HepG2 (cell line): Measurements from ENCODE around the gene NEK8. TPM values are rescaled to one million over a fixed set of nuclear protein-coding genes. Genes with fewer than 3 reads are reported as not detected.

Experiments
- AGO1 ChIP-seq: fragments of 200-400 bp; formaldehyde crosslinking; IDR thresholded peaks from 2 replicates; pipeline ENCODE4 v1.6.1; 2017; ENCODE audit warnings: mild to moderate bottlenecking, low read depth, low read length, moderate library complexity; ENCODE audit not compliant: poor library complexity, severe bottlenecking
- AKAP8 ChIP-seq: sonication (generic); formaldehyde crosslinking; IDR thresholded peaks from 2 replicates; pipeline ENCODE4 v1.5.1; 2020; ENCODE audit warnings: mild to moderate bottlenecking, missing genetic modification reagents
- ETS1 ChIP-seq: sonication (generic); formaldehyde crosslinking; IDR thresholded peaks from 2 replicates; pipeline ENCODE4 v1.4.0; 2020; ENCODE audit warnings: missing genetic modification reagents
- FLYWCH1 ChIP-seq: sonication (generic); formaldehyde crosslinking; IDR thresholded peaks from 2 replicates; pipeline ENCODE4 v1.8.1; 2023; ENCODE audit warnings: mild to moderate bottlenecking, missing genetic modification reagents
- FOXJ3 ChIP-seq: sonication (generic); formaldehyde crosslinking; IDR thresholded peaks from 2 replicates; pipeline ENCODE4 v1.4.0; 2020; ENCODE audit warnings: missing genetic modification reagents, mild to moderate bottlenecking, borderline replicate concordance
- HNF4G ChIP-seq, 2 experiments: sonication (generic) in 1 of 2; formaldehyde crosslinking in 1 of 2; IDR thresholded peaks; 2 replicates each; pipeline versions ENCODE4 v1.4.0 to v1.6.1; 2011 to 2020; ENCODE audit warnings: borderline replicate concordance in 2 of 2, low read depth in 2 of 2, mild to moderate bottlenecking in 2 of 2, low read length in 1 of 2, missing genetic modification reagents in 1 of 2, moderate library complexity in 1 of 2
- PHF5A ChIP-seq: IDR thresholded peaks from one replicate; pipeline ENCODE4 v1.6.1; 2018; ENCODE audit warnings: low read depth, missing genetic modification reagents; ENCODE audit not compliant: unreplicated experiment
- PHF8 ChIP-seq: sonication (generic); formaldehyde crosslinking; IDR thresholded peaks from 2 replicates; pipeline ENCODE4 v1.5.0; 2020; ENCODE audit warnings: missing genetic modification reagents
- THAP9 ChIP-seq: sonication (generic); formaldehyde crosslinking; IDR thresholded peaks from 2 replicates; pipeline ENCODE4; 2020; ENCODE audit warnings: missing genetic modification reagents, mild to moderate bottlenecking, borderline replicate concordance
- ZNF253 ChIP-seq: sonication (generic); formaldehyde crosslinking; IDR thresholded peaks from 2 replicates; pipeline ENCODE4 v1.8.0; 2022; ENCODE audit warnings: mild to moderate bottlenecking, missing genetic modification reagents, borderline replicate concordance
- ZNF788 ChIP-seq: sonication (generic); formaldehyde crosslinking; IDR thresholded peaks from 2 replicates; pipeline ENCODE4 v1.5.0; 2020; ENCODE audit warnings: mild to moderate bottlenecking, missing genetic modification reagents, borderline replicate concordance
- polyA plus RNA-seq, 8 experiments: library from polyadenylated mRNA; depleted of rRNA in 3 of 8; stranded (reverse) in 7 of 8; unstranded in 1 of 8; fragments of >200 nt; fragmentation: Illumina TruSeq in 4 of 8; extraction: Trizol in 4 of 8; gene quantifications; 2 replicates each; pipeline versions ENCODE4 v1.2.1 to v1.2.3, GENCODE V29; 2011 to 2016; ENCODE audit warnings: low read depth in 4 of 8, missing spikeins in 1 of 8, mixed read lengths in 1 of 8; ENCODE audit not compliant: insufficient read depth in 1 of 8
- total RNA-seq, 5 experiments: library from RNA; depleted of rRNA; stranded (reverse); fragments of >200 nt; fragmentation: Illumina TruSeq; extraction: Trizol; gene quantifications; 2 replicates each; pipeline ENCODE4 v1.2.3, GENCODE V29; 2016; ENCODE audit warnings: low read depth in 1 of 5
- TF ChIP-seq, protein P1 (sequence below): sonication (generic); formaldehyde crosslinking; IDR thresholded peaks from 2 replicates; pipeline ENCODE4 v1.4.0; 2020; ENCODE audit warnings: missing genetic modification reagents
- TF ChIP-seq, protein P2 (sequence below): IDR thresholded peaks from 2 replicates; pipeline ENCODE4 v1.6.1; 2016; ENCODE audit warnings: missing genetic modification reagents, missing compliant biosample characterization
- TF ChIP-seq, protein P3 (sequence below): IDR thresholded peaks from 2 replicates; pipeline ENCODE4 v1.6.1; 2018; ENCODE audit warnings: missing genetic modification reagents, mild to moderate bottlenecking, missing compliant biosample characterization
- TF ChIP-seq, protein P4 (sequence below): sonication (generic); formaldehyde crosslinking; IDR thresholded peaks from 2 replicates; pipeline ENCODE4 v1.4.0; 2020; ENCODE audit warnings: missing genetic modification reagents

The NEK8 gene
- total and polyA plus RNA-seq, 2 of the 13 experiments (the other 11 are each of a cell fraction or from before 2014, with no cell fraction given) = 5.8 to 13.5 TPM

GRCh38 chr17:28720247-28720996 is 8.2 kb upstream of the NEK8 start (continued):
- TF ChIP-seq, protein P1, sequence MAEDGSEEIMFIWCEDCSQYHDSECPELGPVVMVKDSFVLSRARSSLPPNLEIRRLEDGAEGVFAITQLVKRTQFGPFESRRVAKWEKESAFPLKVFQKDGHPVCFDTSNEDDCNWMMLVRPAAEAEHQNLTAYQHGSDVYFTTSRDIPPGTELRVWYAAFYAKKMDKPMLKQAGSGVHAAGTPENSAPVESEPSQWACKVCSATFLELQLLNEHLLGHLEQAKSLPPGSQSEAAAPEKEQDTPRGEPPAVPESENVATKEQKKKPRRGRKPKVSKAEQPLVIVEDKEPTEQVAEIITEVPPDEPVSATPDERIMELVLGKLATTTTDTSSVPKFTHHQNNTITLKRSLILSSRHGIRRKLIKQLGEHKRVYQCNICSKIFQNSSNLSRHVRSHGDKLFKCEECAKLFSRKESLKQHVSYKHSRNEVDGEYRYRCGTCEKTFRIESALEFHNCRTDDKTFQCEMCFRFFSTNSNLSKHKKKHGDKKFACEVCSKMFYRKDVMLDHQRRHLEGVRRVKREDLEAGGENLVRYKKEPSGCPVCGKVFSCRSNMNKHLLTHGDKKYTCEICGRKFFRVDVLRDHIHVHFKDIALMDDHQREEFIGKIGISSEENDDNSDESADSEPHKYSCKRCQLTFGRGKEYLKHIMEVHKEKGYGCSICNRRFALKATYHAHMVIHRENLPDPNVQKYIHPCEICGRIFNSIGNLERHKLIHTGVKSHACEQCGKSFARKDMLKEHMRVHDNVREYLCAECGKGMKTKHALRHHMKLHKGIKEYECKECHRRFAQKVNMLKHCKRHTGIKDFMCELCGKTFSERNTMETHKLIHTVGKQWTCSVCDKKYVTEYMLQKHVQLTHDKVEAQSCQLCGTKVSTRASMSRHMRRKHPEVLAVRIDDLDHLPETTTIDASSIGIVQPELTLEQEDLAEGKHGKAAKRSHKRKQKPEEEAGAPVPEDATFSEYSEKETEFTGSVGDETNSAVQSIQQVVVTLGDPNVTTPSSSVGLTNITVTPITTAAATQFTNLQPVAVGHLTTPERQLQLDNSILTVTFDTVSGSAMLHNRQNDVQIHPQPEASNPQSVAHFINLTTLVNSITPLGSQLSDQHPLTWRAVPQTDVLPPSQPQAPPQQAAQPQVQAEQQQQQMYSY (CRISPR knock-in tag) = no peak
- no peak for TF ChIP-seq ETS1 (CRISPR knock-in tag)
- TF ChIP-seq PHF8 = peak; percentile 8; the same call in 1 of the 2 replicates
- TF ChIP-seq THAP9 (CRISPR knock-in tag) = peak; percentile 29; the same call in 1 of the 2 replicates
- TF ChIP-seq FOXJ3 (CRISPR knock-in tag) = no peak
- TF ChIP-seq FLYWCH1 = 0 out of 2 replicates have a peak, but pooled peaks have one; percentile 68
- TF ChIP-seq AKAP8 = 0 out of 2 replicates have a peak, but pooled peaks have one; percentile 0
- TF ChIP-seq, protein P2, sequence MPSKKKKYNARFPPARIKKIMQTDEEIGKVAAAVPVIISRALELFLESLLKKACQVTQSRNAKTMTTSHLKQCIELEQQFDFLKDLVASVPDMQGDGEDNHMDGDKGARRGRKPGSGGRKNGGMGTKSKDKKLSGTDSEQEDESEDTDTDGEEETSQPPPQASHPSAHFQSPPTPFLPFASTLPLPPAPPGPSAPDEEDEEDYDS (CRISPR knock-in tag) = no peak
- TF ChIP-seq ZNF788 = no peak
- TF ChIP-seq PHF5A = peak; percentile 12
- TF ChIP-seq, protein P3, sequence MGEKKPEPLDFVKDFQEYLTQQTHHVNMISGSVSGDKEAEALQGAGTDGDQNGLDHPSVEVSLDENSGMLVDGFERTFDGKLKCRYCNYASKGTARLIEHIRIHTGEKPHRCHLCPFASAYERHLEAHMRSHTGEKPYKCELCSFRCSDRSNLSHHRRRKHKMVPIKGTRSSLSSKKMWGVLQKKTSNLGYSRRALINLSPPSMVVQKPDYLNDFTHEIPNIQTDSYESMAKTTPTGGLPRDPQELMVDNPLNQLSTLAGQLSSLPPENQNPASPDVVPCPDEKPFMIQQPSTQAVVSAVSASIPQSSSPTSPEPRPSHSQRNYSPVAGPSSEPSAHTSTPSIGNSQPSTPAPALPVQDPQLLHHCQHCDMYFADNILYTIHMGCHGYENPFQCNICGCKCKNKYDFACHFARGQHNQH (CRISPR knock-in tag) = no peak; the same call in 1 of the 2 replicates
- no peak for TF ChIP-seq AGO1
- TF ChIP-seq HNF4G (IDR thresholded peaks at IDR 0.05; ENCODE audit: borderline replicate concordance, low read depth, low read length) = no peak
- TF ChIP-seq HNF4G (CRISPR knock-in tag; IDR thresholded peaks at IDR 0.05; ENCODE audit: borderline replicate concordance, low read depth) = no peak
- TF ChIP-seq ZNF253 (CRISPR knock-in tag) = 0 out of 2 replicates have a peak, but pooled peaks have one; percentile 7
- TF ChIP-seq, protein P4, sequence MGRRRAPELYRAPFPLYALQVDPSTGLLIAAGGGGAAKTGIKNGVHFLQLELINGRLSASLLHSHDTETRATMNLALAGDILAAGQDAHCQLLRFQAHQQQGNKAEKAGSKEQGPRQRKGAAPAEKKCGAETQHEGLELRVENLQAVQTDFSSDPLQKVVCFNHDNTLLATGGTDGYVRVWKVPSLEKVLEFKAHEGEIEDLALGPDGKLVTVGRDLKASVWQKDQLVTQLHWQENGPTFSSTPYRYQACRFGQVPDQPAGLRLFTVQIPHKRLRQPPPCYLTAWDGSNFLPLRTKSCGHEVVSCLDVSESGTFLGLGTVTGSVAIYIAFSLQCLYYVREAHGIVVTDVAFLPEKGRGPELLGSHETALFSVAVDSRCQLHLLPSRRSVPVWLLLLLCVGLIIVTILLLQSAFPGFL (CRISPR knock-in tag) = no peak
